HCT116 (cell line): ENCODE results near the gene EFR3B. TPM values are rescaled to one million over a fixed set of nuclear protein-coding genes. Genes with fewer than 3 reads are reported as not detected.

Experiments
- ATAC-seq: fragments of 200-7000 bp; cut with Tn5 transposase; 2 replicates; pipeline ENCODE4 v1.9.1; 2020; ENCODE audit warnings: mild to moderate bottlenecking, moderate library complexity
- BruUV-seq: library from RNA; stranded (reverse); fragments of 400-500 nt; replicated peaks from 2 replicates; lab custom pipeline; 2021; lab: Mats Ljungman, UMichigan
- CTCF ChIA-PET: fragments of 300-600 bp; sonication (Branson Sonifier 250); formaldehyde crosslinking; loops from one replicate; lab custom pipeline; 2021; ENCODE audit warnings: antibody characterized with exemption; lab: Charles Lee
- POLR2A ChIA-PET: fragments of 300-600, 350-600 bp; sonication (Branson Sonifier 250); formaldehyde crosslinking; loops from one replicate; lab custom pipeline; 2021; ENCODE audit warnings: antibody characterized with exemption; lab: Charles Lee
- RAD21 ChIA-PET, 2 experiments: fragments of 300-600 bp; sonication (Branson Sonifier 250); formaldehyde crosslinking; loops; one replicate each; lab custom pipeline; 2023; ENCODE audit warnings: low total read pairs in 2 of 2; ENCODE audit not compliant: uncharacterized antibody in 2 of 2, unreplicated experiment in 2 of 2, low non-redundant PET in 1 of 2; lab: Charles Lee
- DNase-seq: peaks from one replicate; pipeline ENCODE4 v3.0.0-alpha.2; 2010; ENCODE audit warnings: low read depth, low spot score
- H2AFZ ChIP-seq: fragments of 200-600 bp; shearing (Covaris generic), sonication (generic); 2 replicates; pipeline ENCODE4 v1.6.1; 2017; ENCODE audit warnings: low read depth, mixed run types, mixed read lengths, antibody characterized with exemption, low read length; ENCODE audit not compliant: poor library complexity, severe bottlenecking
- H3K27ac ChIP-seq: 2 replicates; pipeline ENCODE4 v1.5.1; 2012; ENCODE audit warnings: low read depth, low read length
- H3K27me3 ChIP-seq: fragments of 200-600 bp; sonication (generic); 2 replicates; pipeline ENCODE4 v1.6.1; 2016; ENCODE audit warnings: mixed run types, low read length, mixed read lengths; ENCODE audit not compliant: insufficient read depth
- H3K36me3 ChIP-seq, 2 experiments: fragments of 200-500 bp in 1 of 2; fragments of 200-600 bp in 1 of 2; sonication (Bioruptor generic) in 1 of 2; sonication (generic) in 1 of 2; 2 replicates each; pipeline versions ENCODE4 v1.5.1 to v1.6.1; 2014 to 2016; ENCODE audit warnings: low read length in 2 of 2, inconsistent platforms in 1 of 2, mixed read lengths in 1 of 2, mixed run types in 1 of 2; ENCODE audit not compliant: insufficient read depth in 2 of 2, control insufficient read depth in 1 of 2
- H3K4me1 ChIP-seq, 2 experiments: fragments of 200-600 bp in 1 of 2; sonication (generic) in 1 of 2; 2 replicates each; pipeline versions ENCODE4 v1.5.1 to v1.6.1; 2012 to 2017; ENCODE audit warnings: low read length in 2 of 2, inconsistent platforms in 1 of 2, mild to moderate bottlenecking in 1 of 2, mixed read lengths in 1 of 2, mixed run types in 1 of 2, moderate library complexity in 1 of 2; ENCODE audit not compliant: insufficient read depth in 2 of 2, control insufficient read depth in 1 of 2
- H3K4me2 ChIP-seq: fragments of 200-600 bp; sonication (generic); 2 replicates; pipeline ENCODE4 v1.6.1; 2017; ENCODE audit warnings: mixed run types, low read length, mixed read lengths
- H3K4me3 ChIP-seq, 2 experiments: fragments of 200-600 bp in 1 of 2; sonication (generic) in 1 of 2; replicated peaks in 1 of 2; 2 replicates each; pipeline ENCODE4 v1.5.1; 2011 to 2016; ENCODE audit warnings: low read length in 2 of 2, control low read depth in 1 of 2, low read depth in 1 of 2, mild to moderate bottlenecking in 1 of 2, mixed read lengths in 1 of 2, mixed run types in 1 of 2
- H3K79me2 ChIP-seq: fragments of 200-600 bp; sonication (generic); 2 replicates; pipeline ENCODE4 v1.6.1; 2017; ENCODE audit warnings: mild to moderate bottlenecking, mixed run types, low read length, moderate library complexity, mixed read lengths; ENCODE audit not compliant: insufficient read depth
- H3K9ac ChIP-seq: fragments of 200-600 bp; sonication (generic); 2 replicates; pipeline ENCODE4 v1.6.1; 2016; ENCODE audit warnings: low read length, mixed read lengths
- H3K9me2 ChIP-seq: fragments of 200-600 bp; sonication (generic), shearing (Covaris generic); 2 replicates; pipeline ENCODE4 v1.6.1; 2017; ENCODE audit warnings: mixed run types, mild to moderate bottlenecking, moderate library complexity; ENCODE audit not compliant: insufficient read depth
- H3K9me3 ChIP-seq, 2 experiments: fragments of 200-500 bp in 1 of 2; fragments of 200-600 bp in 1 of 2; sonication (Bioruptor generic) in 1 of 2; sonication (generic) in 1 of 2; 2 replicates each; pipeline ENCODE4 v1.6.1; 2014 to 2017; ENCODE audit warnings: low read length in 2 of 2, mixed read lengths in 2 of 2, inconsistent platforms in 1 of 2, low read depth in 1 of 2, mild to moderate bottlenecking in 1 of 2, mixed run types in 1 of 2, moderate library complexity in 1 of 2; ENCODE audit not compliant: control insufficient read depth in 1 of 2, insufficient read depth in 1 of 2
- H4K20me1 ChIP-seq: fragments of 200-600 bp; sonication (generic), shearing (Covaris generic); 2 replicates; pipeline ENCODE4 v1.6.1; 2017; ENCODE audit warnings: mixed run types, mild to moderate bottlenecking, moderate library complexity; ENCODE audit not compliant: insufficient read depth
- CEBPB ChIP-seq: IDR thresholded peaks from 2 replicates; pipeline ENCODE4 v1.6.1; 2012; ENCODE audit warnings: low read depth
- RAD21 ChIP-seq: IDR thresholded peaks from 2 replicates; pipeline ENCODE4 v1.6.1; 2012; ENCODE audit warnings: low read depth, mild to moderate bottlenecking
- ZFX ChIP-seq: fragments of 450-650 bp; IDR thresholded peaks from 2 replicates; pipeline ENCODE4 v1.6.1; 2017
- intact Hi-C: fragments of 100-400 bp; cut with micrococcal nuclease; formaldehyde crosslinking; loops from 2 replicates; pipeline ENCODE4 v1.10.0; 2022
- total RNA-seq: library from RNA; stranded (reverse); gene quantifications from one replicate; pipeline ENCODE4 v1.2.1, GENCODE V29; 2021; ENCODE audit not compliant: unreplicated experiment
- TF ChIP-seq, protein P1 (sequence below): IDR thresholded peaks from 2 replicates; pipeline ENCODE4 v1.6.1; 2012; ENCODE audit warnings: low read depth

The EFR3B gene
- total RNA-seq, 1 experiment from 2014 or later: 0.96 TPM

DNA sequence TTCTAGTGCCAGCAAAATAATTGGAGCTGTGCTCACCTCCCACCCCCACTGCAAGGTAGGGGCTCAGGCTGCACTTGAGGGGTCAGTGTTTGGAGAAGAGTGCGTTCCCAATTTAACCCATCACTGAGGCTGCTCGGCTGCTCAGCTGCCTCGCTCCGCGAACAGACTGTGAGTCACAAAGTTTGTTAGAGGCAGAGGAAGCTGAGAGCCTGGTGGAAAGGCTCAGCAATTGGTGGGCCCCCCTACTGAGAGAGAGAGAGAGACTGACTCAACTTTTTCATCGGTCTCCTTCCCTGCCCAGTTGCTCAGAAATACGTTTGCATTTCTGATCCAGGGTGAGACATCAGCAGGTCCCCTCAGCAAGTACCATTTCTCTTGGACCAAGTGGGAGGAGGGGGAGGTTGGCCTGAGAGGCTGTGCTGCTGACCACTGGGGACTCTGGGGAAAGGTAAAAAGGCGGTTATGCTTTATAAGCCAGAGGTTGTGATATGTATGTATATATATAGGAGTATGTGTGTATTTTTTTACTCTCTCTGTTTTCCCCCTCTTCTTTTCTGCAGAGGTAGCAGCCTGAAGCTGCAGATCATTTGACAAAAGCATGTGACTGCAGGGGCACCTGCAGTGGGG, 1.5 kb downstream of the EFR3B start:
- Histone ChIP-seq H3K4me3 (peak overlapping the region in 1 of 2 experiments; percentile 68; a peak in 2 of 4 replicates), H3K4me2 (peak overlapping the region; percentile 100), H4K20me1 (no peaks in the 10 kb centered on the region), H3K4me1 (peaks cover 21 to 26% of the 10 kb centered on the region in 2 experiments), H3K9ac (no peak overlapping the region), H3K9me2 (no peaks in the 10 kb centered on the region), H3K36me3 (no peaks in the 10 kb centered on the region), H3K79me2 (no peaks in the 10 kb centered on the region), H3K27ac (no peak overlapping the region), H3K9me3 (no peaks in the 10 kb centered on the region), H3K27me3 (peaks cover 29% of the 10 kb centered on the region; the same call in 1 of the 2 replicates), H2AFZ (no peak overlapping the region)
- ChIA-PET POLR2A (no interaction called here), CTCF (no interaction called here), RAD21 (no interaction called here)
- intact Hi-C loops: loop anchor here (5.0 kb wide), 1 partner anchor 64 kb away; no protein-coding TSS in a partner anchor
- DNase-seq: no peak
- no peak for TF ChIP-seq CEBPB
- TF ChIP-seq, protein P1, sequence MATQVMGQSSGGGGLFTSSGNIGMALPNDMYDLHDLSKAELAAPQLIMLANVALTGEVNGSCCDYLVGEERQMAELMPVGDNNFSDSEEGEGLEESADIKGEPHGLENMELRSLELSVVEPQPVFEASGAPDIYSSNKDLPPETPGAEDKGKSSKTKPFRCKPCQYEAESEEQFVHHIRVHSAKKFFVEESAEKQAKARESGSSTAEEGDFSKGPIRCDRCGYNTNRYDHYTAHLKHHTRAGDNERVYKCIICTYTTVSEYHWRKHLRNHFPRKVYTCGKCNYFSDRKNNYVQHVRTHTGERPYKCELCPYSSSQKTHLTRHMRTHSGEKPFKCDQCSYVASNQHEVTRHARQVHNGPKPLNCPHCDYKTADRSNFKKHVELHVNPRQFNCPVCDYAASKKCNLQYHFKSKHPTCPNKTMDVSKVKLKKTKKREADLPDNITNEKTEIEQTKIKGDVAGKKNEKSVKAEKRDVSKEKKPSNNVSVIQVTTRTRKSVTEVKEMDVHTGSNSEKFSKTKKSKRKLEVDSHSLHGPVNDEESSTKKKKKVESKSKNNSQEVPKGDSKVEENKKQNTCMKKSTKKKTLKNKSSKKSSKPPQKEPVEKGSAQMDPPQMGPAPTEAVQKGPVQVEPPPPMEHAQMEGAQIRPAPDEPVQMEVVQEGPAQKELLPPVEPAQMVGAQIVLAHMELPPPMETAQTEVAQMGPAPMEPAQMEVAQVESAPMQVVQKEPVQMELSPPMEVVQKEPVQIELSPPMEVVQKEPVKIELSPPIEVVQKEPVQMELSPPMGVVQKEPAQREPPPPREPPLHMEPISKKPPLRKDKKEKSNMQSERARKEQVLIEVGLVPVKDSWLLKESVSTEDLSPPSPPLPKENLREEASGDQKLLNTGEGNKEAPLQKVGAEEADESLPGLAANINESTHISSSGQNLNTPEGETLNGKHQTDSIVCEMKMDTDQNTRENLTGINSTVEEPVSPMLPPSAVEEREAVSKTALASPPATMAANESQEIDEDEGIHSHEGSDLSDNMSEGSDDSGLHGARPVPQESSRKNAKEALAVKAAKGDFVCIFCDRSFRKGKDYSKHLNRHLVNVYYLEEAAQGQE: no peak
- ATAC-seq: no peak
- no TSS peak for BruUV-seq

DNA sequence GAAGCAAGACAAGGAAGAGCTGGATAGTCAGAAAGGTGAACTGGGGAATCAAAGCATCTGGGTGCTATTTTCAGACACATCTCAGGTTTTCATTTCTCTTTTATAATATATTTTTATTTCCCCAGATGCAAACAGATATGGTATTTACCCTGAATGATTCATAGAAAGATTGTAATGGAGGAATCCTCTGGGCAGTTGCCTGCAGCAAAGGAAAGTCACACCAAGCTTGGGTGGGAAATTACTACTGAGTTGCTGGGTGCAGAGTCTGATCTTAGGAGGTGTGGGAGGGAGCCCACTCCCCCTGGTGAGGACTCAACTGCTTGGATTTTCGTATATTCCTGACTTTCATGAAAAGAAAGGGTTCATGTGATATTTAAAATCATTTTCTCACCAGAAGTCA, 2.1 kb downstream of the EFR3B start:
- Histone ChIP-seq H3K9me3 (no peaks in the 10 kb centered on the region), H2AFZ (no peak overlapping the region), H3K4me2 (no peak overlapping the region), H3K4me3 (no peak overlapping the region), H4K20me1 (no peaks in the 10 kb centered on the region), H3K4me1 (peaks cover 21 to 26% of the 10 kb centered on the region in 2 experiments), H3K27me3 (peaks cover 29% of the 10 kb centered on the region; the same call in 1 of the 2 replicates), H3K27ac (no peak overlapping the region), H3K36me3 (no peaks in the 10 kb centered on the region), H3K9ac (no peak overlapping the region), H3K9me2 (no peaks in the 10 kb centered on the region)
- RAD21 ChIA-PET: no interaction called here
- intact Hi-C loops: loop anchor here (5.0 kb wide), 1 partner anchor 63 kb away; no protein-coding TSS in a partner anchor
- CTCF ChIA-PET: no interaction called here
- DNase-seq: no peak
- POLR2A ChIA-PET: no interaction called here
- no TSS peak for BruUV-seq
- TF ChIP-seq RAD21: no peak
- no peak for TF ChIP-seq CEBPB
- TF ChIP-seq ZFX: no peak
- TF ChIP-seq, all 23 proteins: peak for 0
- no peak for ATAC-seq
- H3K79me2 ChIP-seq: no peaks in the 10 kb centered on the region
